Aorta (tissue), 5 donors: ENCODE data around the gene FOXL2. TPM values are rescaled to one million over a fixed set of nuclear protein-coding genes. Genes with fewer than 3 reads are reported as not detected.

ENCODE experiments used
- ATAC-seq: fragments of 200-7000 bp; cut with Tn5 transposase; one replicate; pipeline ENCODE4 v1.9.1; 2022; ENCODE audit warnings: moderate library complexity; ENCODE audit not compliant: low FRiP score
- DNase-seq, 2 donors: peaks; one replicate each; pipeline ENCODE4 v3.0.0-alpha.2; 2020
- H3K27ac ChIP-seq, 2 donors: one replicate each; pipeline ENCODE4 v1.5.1; 2013; ENCODE audit warnings: low read length in 2 of 2, mild to moderate bottlenecking in 2 of 2, moderate library complexity in 2 of 2, control low read depth in 1 of 2, inconsistent platforms in 1 of 2, low read depth in 1 of 2
- H3K27me3 ChIP-seq, 2 donors: one replicate each; pipeline ENCODE4 v1.6.1; 2013; ENCODE audit warnings: control low read depth in 1 of 2, low read length in 1 of 2, mild to moderate bottlenecking in 1 of 2, moderate library complexity in 1 of 2; ENCODE audit not compliant: insufficient read depth in 2 of 2, control insufficient read depth in 1 of 2
- H3K36me3 ChIP-seq, 2 donors: one replicate each; pipeline ENCODE4 v1.6.1; 2013; ENCODE audit warnings: control low read depth in 1 of 2, low read length in 1 of 2, mild to moderate bottlenecking in 1 of 2; ENCODE audit not compliant: insufficient read depth in 2 of 2, control insufficient read depth in 1 of 2
- H3K4me1 ChIP-seq, 2 donors: one replicate each; pipeline ENCODE4 v1.6.1; 2013; ENCODE audit warnings: low read length in 2 of 2, control low read depth in 1 of 2, mild to moderate bottlenecking in 1 of 2, moderate library complexity in 1 of 2; ENCODE audit not compliant: insufficient read depth in 2 of 2, control insufficient read depth in 1 of 2
- H3K4me3 ChIP-seq, 2 donors: one replicate each; pipeline ENCODE4 v1.5.1; 2013; ENCODE audit warnings: low read length in 2 of 2, control low read depth in 1 of 2, mild to moderate bottlenecking in 1 of 2
- H3K9me3 ChIP-seq: one replicate; pipeline ENCODE4 v1.6.1; 2013; ENCODE audit warnings: mild to moderate bottlenecking, low read length; ENCODE audit not compliant: control insufficient read depth
- WGBS, 2 donors: extraction: QIAGEN DNeasy Blood & Tissue Kit; methylation state at CpG; one replicate each; pipeline ENCODE4 v1.1.7; 2013; 5-methylcytosine and 5-hydroxymethylcytosine counted together
- intact Hi-C, 2 donors: fragments of 100-400 bp; cut with DNase I; formaldehyde crosslinking; loops; one replicate each; pipeline versions ENCODE4 v1.14.2 to v1.15.0; 2022
- polyA plus RNA-seq, 2 donors: library from polyadenylated mRNA; stranded (reverse); fragments of 200-250 nt; gene quantifications; one replicate each; pipeline ENCODE4 v1.2.3, GENCODE V29; 2013
- total RNA-seq, 2 donors: library from RNA; stranded (reverse); fragmentation: NEBNext Ultra II Directional; extraction: Animal tissue kit (Norgen Biotek cat#: 25700); gene quantifications; one replicate each; pipeline ENCODE4 v1.2.1, GENCODE V29; 2021
- donor health status: healthy with polysubstance abuse.
- donor health status: Bipolar disorder and iron deficiency.
- donor health status: DM: no; HTN: no; CAD: no.
- donor health status: DM: no; HTN: no; CAD: no.
- donor health status: DM: yes; HTN: yes; CAD: no.

The FOXL2 gene
- total and polyA plus RNA-seq, 4 donors = not detected

GRCh38 chr3:138971766-138972320, 24.9 kb upstream of the FOXL2 start:
- 59 to 62% methylated on average over 6 of the region's 6 CpGs for WGBS, 2 donors
- H3K4me3 ChIP-seq = no peak overlapping the region
- H3K9me3 ChIP-seq = peaks cover 3% of the 10 kb centered on the region
- H3K27me3 ChIP-seq = no peaks in the 10 kb centered on the region
- ATAC-seq (no peak), DNase-seq (peak in 1 of 2 donors; percentile 59)
- intact Hi-C loops = no loop called here
- H3K27ac ChIP-seq = no peak overlapping the region
- H3K4me1 ChIP-seq = no peaks in the 10 kb centered on the region
- H3K36me3 ChIP-seq = no peaks in the 10 kb centered on the region

GRCh38 chr3:138964923-138965322, 18.0 kb upstream of the FOXL2 start:
- intact Hi-C loops = no loop called here
- no peak for ATAC-seq
- no peak overlapping the region for H3K4me3 ChIP-seq
- no peaks in the 10 kb centered on the region for H3K36me3 ChIP-seq
- H3K4me1 ChIP-seq = no peaks in the 10 kb centered on the region
- peaks cover 0 to 2% of the 10 kb centered on the region in 2 donors for H3K27me3 ChIP-seq
- H3K9me3 ChIP-seq = peaks cover 1% of the 10 kb centered on the region
- H3K27ac ChIP-seq = no peak overlapping the region
- DNase-seq = no peak

- intact Hi-C loops = no loop called here
- H3K4me1 ChIP-seq = no peaks in the 10 kb centered on the region
- no peak for DNase-seq
- H3K9me3 ChIP-seq = peaks cover 1% of the 10 kb centered on the region
- H3K4me3 ChIP-seq = no peak overlapping the region
- H3K36me3 ChIP-seq = no peaks in the 10 kb centered on the region
- peaks cover 0 to 2% of the 10 kb centered on the region in 2 donors for H3K27me3 ChIP-seq
- ATAC-seq = no peak
- WGBS, 2 donors = 94 to 96% methylated on average over 2 of the region's 2 CpGs
- H3K27ac ChIP-seq = no peak overlapping the region
Observed at GRCh38 chr3:138964264-138964663, 17.3 kb upstream of the FOXL2 start.

- ATAC-seq (no peak), DNase-seq (peak in 1 of 2 donors; percentile 51)
- Histone ChIP-seq H3K4me3 (no peak overlapping the region), H3K36me3 (no peaks in the 10 kb centered on the region), H3K27ac (no peak overlapping the region), H3K27me3 (peaks cover 0 to 2% of the 10 kb centered on the region in 2 donors), H3K9me3 (peaks cover 1% of the 10 kb centered on the region), H3K4me1 (no peaks in the 10 kb centered on the region)
- intact Hi-C loops = no loop called here
- WGBS, 2 donors = 67 to 68% methylated on average over 8 of the region's 8 CpGs
Observed at GRCh38 chr3:138962854-138963560, 16.1 kb upstream of the FOXL2 start.

GRCh38 chr3:138960417-138960852, 13.5 kb upstream of the FOXL2 start:
- H3K36me3 ChIP-seq = no peaks in the 10 kb centered on the region
- H3K27ac ChIP-seq = no peak overlapping the region
- DNase-seq (peak in 1 of 2 donors; percentile 76), ATAC-seq (no peak)
- peaks cover 0 to 2% of the 10 kb centered on the region in 2 donors for H3K27me3 ChIP-seq
- no peaks in the 10 kb centered on the region for H3K9me3 ChIP-seq
- H3K4me1 ChIP-seq = no peaks in the 10 kb centered on the region
- no peak overlapping the region for H3K4me3 ChIP-seq
- intact Hi-C loops = no loop called here
- WGBS, 2 donors = 6 to 8% methylated on average over 26 to 36 of the region's 36 CpGs

- no peak for DNase-seq
- peaks cover 0 to 2% of the 10 kb centered on the region in 2 donors for H3K4me1 ChIP-seq
- WGBS, 2 donors = 94 to 95% methylated on average over 8 of the region's 8 CpGs
- H3K9me3 ChIP-seq = no peaks in the 10 kb centered on the region
- no peak overlapping the region for H3K4me3 ChIP-seq
- H3K27me3 ChIP-seq = no peaks in the 10 kb centered on the region
- no peak for ATAC-seq
- H3K36me3 ChIP-seq = no peaks in the 10 kb centered on the region
- no peak overlapping the region for H3K27ac ChIP-seq
- intact Hi-C loops = no loop called here
Observed at GRCh38 chr3:138950701-138951100, 3.8 kb upstream of the FOXL2 start.

GRCh38 chr3:138950006-138950644, 3.2 kb upstream of the FOXL2 start:
- no peak overlapping the region for H3K27ac ChIP-seq
- H3K27me3 ChIP-seq = no peaks in the 10 kb centered on the region
- H3K4me3 ChIP-seq = peak overlapping the region in 1 of 2 donors; percentile 3
- intact Hi-C loops = no loop called here
- ATAC-seq (peak; percentile 55), DNase-seq (peak in 1 of 2 donors; percentile 81)
- peaks cover 0 to 2% of the 10 kb centered on the region in 2 donors for H3K4me1 ChIP-seq
- no peaks in the 10 kb centered on the region for H3K9me3 ChIP-seq
- 4 to 5% methylated on average over 46 to 53 of the region's 53 CpGs for WGBS, 2 donors
- H3K36me3 ChIP-seq = no peaks in the 10 kb centered on the region

GRCh38 chr3:138949445-138950005, 2.6 kb upstream of the FOXL2 start:
- WGBS, 2 donors = 16 to 19% methylated on average over 26 to 27 of the region's 27 CpGs
- Histone ChIP-seq H3K4me3 (peak overlapping the region in 1 of 2 donors; percentile 3), H3K9me3 (no peaks in the 10 kb centered on the region), H3K27ac (no peak overlapping the region), H3K36me3 (no peaks in the 10 kb centered on the region), H3K27me3 (no peaks in the 10 kb centered on the region), H3K4me1 (peaks cover 0 to 2% of the 10 kb centered on the region in 2 donors)
- DNase-seq (peak in 1 of 2 donors; percentile 76), ATAC-seq (no peak)
- intact Hi-C loops = no loop called here
